ENCODE measurements around the gene COX17.

The COX17 gene

DNA sequence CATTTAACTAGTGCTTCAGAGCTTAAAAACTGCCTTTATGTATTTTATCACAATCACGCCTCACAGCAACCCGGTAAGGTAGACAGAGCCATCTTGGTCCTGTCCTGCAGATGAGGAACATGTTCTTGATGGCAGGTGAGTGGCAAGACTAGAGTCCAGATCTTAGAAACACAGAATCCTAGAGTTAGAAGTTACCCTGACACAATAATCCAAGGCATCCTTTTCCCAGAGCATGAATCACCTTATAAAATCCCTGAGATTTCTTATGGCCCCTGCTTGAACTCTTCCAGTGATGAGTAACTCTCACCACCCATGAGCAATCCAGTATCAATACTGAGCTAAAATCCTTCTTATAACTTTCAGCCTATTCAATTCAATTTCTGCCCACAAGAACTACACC is 33.7 kb downstream of the COX17 start:
- no peak for DNase-seq (ENCODE audit: low read depth)

DNA sequence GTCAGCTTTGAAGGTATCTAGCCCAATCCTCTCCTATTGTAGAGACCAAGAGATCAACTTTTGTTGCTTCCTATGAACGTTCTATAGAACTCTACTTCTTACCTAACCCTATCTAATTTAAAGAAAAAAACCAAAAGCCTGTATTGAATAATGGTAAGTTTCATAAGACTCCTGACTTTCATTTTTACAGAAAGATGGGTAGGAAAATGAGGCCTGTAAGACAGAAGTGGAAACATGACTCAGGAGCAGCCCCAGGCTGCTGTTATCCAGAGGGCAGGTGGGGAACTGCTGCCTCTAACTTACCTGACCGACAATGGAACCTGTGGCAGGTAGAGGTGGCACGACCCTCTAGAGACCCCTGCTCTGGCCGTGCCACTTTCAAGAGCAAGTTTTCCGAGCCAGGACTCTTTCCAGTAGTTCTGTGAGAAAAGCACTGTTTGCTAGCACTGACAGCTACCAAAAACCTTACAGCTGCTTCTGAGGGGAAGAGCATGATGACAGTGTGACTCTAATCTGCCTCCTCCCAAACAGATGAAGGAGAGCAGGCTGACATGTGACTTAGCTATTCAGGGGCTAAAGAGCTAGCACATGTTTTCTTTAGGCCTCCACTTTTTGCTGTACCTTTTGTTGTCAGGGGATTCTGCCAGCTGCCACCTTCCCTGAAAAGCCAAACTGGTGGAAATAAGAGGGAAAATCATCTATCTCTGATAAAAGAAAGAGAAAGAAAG is 34.3 kb downstream of the COX17 start:
- DNase-seq (ENCODE audit: low read depth): no peak

DNA sequence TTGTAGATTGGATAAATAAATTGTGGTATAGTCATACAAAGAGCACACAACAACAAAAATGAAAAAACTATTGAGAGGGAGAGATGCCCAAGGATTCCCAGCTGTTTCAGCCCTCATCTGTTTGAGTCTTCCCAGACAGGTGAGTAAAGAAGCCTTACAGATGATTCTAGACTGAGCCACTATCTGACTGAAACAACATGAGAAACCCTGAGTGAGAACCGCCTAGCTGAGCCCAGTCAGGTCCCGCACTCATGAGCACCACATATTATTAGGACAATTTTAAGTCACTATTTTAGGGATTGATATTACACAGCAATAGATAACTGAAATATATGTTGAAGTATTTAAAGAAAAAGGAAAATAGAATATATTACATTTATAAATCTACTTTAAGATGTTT is 35.8 kb downstream of the COX17 start:
- no peak for DNase-seq (ENCODE audit: low read depth)

DNA sequence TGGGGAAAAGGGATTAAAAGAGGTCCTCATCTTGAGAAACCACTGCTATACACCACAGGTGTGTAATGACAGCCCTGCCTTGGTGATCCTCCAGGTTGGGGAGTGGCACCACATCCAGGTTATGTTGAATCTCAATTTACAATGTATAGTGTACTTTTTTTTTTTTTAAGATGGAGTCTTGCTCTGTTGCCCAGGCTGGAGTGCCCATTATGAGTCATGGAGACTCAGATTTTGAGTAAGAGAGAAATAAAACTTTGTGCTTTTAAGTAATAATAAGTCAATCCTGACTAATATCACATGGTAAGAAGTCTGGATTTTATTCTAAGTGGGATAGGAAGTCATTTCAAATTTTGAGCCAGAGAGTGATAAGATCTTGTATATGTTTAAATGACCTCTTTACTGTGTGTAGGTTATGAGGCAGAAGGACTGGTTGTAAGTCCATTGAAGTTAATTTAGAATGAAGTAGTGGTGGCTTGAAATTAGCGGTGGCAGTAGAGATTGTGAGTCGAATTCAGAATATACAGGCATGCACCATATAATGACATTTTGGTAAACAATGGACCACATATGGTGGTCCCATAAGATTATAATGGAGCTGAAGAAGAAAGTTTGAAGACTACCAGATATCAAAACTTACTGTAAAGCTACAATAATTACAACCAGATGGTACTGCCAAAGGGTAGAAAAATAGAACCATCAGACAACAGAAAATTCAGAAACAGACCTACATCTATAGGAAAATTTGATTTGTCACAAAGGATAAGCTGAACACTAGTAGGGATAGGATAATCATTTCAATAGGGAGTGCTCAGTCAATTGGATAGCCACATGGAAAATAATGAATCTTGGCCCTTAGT is 37.5 kb downstream of the COX17 start:
- no peak for DNase-seq (ENCODE audit: low read depth)

DNA sequence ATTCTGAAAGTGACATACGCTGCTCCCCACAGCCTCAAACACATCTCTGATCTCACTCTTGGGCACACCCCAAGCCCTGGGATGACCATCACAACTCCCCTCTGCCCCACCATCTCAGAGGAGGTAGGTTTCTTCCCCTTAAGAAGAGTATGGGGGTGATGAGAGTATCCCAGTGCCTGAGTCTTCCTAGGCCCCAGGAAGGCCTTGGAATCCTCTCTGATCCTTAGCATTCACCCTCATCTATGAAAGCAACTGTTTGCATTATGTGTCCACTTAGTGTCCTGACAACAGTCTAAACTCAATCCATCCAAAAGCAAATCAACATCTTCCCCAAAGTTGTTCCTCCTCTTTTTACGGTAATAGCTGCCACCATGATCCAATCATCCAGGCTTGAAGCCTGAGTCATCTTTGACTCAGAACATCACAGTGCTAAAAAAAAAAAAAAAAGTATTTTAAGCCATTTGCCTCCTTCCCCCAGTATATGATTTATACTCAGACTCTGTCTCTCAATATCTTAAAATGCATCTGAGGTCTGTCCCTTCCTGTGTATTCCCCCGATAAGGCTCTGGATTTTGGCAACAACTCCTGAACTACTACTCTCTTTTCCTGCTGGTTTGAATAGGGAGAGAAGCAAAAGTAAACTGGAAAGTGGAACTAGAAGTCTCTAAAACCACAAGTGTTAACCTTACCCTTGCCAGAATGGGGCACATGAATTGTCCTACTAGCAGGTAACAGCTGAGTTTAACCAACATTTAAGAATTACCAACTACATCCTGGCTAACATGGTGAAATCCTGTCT is 39.3 kb downstream of the COX17 start:
- DNase-seq (ENCODE audit: low read depth): no peak

DNA sequence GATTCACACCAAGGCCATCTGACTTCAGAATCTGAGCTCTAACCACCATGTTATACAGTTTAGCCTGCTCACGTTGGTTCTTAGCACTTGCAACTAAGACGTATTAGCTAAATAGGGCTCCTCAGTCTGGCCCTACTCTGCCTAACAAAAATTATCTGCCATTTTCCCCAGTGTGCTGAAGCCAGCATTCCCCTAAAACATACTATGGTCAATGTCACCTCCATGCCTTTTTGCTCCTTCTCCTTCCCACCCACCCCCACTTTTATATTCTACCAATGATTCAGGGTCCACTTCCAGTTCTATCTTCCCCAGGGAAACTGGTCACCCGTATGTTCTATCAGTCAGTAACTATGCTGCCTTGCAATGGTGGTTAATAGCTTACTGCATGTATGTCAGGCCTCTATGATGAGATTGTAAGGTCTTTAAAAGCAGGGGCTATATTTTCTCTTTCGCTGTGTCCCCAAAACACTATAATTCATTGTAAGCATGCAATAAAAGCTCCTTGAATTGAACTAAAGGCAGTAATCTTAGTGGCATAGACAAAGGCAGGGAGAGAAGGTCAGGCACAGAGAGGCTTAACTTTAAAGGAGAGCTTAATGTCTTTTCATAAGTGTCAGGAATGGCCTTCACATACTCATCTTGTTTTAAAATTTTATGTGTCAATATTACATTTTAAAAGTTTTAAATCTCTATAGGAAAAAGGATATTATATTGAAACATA is 40.2 kb downstream of the COX17 start:
- DNase-seq (ENCODE audit: low read depth): no peak

DNA sequence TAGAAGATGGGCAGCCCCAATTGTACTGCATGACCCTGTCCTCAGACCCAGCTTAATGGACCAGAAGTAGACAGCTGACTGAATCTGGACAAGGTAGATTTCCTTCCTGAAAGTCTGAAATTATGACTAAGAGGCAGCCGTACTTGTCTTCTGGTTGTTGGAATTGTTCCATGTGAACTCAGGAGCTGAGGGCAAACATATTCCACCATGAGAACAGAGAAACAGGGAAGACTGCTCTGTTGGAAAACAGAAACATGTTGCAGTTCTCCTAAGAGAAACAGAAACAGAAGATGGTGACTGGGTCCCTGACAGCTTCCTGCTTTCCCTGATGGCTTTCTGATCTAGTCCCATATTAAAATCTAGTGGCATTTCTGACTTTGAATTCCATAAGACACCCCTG is 41.0 kb downstream of the COX17 start:
- no peak for DNase-seq (ENCODE audit: low read depth)

DNA sequence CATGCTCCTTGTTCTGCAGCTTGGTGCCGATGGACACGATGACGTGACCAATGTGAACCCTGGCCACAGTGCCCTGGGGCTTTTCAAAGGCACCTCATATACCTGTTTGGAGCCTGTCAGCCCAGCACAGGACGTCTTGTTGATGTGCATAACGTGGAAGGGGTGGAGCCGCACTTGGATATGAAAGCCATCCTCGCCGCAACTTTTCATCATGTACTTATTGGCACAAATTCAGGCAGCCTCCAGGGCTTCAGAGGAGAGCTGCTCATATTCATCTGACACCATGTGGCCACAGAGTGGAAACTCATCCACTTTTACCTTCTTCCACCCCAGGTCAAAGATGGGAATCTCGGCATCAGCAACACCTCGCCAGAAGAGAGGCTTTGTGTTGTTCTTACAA is 41.5 kb downstream of the COX17 start:
- DNase-seq (ENCODE audit: low read depth): no peak

DNA sequence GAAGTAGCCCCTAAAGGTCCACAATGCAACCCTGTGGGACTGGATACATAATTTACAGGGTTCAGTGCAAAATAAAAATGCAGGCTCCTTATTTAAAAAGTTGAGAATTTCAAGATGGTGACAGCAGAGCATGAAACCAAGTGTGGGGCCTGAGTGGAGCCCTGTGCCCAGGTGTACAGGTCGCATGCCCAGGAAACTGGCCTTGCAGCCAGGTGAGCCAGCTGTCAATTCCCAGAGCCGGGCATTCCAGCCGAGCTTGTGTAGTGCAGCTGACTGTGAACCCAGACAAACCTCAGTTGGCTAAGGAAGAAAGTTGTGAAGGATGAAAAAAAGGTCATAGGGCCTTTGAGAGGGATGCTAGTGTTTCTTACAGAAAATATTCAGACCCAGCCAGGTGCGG is 44.4 kb downstream of the COX17 start:
- DNase-seq (ENCODE audit: low read depth): no peak

DNA sequence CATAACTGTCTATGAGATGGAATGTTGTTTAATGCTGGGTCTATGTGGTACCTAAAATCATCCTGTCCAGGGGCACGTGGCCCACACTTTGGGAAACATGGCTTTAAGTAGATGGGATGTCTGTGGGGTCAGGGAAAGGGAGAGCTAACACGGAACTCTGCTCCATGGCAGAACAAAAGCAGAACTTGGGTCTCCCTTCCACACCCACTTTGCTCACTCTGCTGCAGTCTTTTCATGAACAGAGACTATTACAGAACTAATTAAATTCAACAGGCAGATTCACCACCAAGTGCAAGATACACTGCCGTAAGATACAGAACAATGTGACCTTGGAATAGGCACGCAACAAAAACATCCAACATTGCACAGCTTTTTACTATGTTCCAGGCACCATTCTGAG is 45.0 kb downstream of the COX17 start:
- DNase-seq (ENCODE audit: low read depth): no peak

DNA sequence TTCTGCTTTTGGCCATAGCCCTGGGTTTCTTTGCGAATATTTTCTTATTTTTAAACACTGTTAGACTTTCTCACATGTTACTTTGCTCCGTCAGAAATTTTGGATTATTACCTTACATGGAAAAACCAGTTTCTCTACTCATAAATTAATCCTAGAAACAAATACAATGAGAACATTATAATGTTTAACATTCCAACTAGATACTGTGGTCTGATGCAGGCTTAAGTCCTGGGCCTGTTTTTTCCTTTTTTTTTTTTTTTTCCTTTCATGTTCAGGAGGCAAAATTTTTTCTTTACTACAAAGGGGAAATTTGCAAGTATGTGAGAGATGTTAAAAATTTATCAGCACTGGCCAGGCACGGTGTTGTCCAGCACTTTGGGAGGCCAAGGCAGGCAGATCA is 45.7 kb downstream of the COX17 start:
- no peak for DNase-seq (ENCODE audit: low read depth)

DNA sequence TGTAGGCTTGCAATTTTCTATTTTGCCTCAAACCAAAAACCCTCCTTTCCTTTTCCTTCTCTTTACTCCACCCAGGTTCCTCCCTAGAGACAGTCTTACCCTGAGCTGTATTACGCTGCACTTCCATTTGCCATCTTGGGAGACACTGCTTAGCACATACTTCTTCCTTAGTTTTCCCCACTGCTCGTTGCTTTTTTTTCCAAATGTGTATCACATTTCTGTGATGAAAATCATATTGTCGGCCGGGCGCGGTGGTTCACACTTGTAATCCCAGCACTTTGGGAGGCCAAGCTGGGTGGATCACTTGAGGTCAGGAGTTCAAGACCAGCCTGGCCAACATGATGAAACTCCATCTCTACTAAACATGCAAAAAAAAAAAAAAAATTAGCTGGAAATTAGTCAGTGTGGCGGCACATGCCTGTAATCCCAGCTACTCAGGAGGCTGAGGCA is 46.3 kb downstream of the COX17 start:
- DNase-seq (ENCODE audit: low read depth): no peak

DNA sequence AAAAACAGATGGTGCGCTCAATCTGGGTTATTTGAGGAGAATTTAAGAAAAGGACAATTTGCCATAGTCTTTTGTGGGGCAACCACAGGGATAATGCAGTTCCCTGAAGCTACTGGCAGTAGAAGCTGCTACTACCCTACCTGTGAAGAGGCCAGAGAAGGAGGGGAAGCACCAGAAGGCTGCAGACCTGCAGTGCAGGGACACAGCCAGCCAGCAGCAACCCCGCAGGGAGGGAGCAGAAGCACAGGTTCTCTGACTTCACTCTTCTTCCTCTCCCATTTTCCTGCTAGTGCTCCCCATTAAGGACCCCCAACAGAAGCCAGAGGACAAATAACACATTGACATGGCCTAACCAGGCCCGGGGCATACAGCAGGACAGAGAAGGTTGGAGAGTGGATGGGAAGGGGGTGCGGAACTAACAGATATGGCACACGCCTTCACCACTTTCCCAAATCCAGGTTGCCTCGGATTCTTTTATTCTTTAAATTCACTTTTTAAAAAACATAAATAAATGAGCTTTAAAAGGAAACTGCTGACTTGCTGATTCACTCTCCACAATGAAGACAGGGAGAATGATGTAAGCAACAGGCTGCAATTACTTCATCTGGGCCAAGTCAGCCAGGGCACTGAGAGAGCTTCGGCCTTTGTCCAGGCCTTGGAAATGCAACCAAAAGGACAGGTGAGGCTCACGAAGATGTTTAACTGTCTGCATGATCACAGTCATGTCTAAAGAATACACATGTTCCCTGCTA is 46.9 kb downstream of the COX17 start:
- no peak for DNase-seq (ENCODE audit: low read depth)

DNA sequence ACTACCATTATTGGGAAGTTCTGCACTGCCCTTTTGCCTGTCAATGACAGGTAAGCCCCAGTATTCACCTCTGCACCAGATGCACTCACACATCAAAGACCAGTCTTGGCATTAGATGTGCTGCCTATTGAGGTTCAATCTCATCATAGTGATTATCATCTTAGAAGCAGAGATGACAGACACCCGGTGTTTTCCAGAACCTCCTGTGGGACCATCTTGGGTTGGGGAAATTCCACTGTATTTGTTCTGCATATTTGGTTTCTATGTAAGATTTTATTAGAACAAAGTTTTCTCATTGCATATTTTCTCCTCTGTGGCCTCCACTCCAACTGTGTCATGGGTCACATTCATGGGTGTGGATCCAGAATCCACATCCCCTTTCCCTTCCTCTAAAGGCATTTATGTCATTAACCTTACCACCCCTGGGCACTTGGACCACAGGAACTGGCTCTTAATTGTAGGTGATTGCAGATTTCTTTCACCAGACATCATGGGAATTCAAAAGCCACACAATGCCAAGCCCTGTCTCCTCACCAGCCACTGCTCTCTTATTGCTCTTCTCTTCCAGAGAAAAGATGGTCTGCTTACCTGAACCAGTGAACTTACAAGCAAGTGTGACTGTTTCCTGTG is 48.3 kb downstream of the COX17 start:
- DNase-seq (ENCODE audit: low read depth): no peak

DNA sequence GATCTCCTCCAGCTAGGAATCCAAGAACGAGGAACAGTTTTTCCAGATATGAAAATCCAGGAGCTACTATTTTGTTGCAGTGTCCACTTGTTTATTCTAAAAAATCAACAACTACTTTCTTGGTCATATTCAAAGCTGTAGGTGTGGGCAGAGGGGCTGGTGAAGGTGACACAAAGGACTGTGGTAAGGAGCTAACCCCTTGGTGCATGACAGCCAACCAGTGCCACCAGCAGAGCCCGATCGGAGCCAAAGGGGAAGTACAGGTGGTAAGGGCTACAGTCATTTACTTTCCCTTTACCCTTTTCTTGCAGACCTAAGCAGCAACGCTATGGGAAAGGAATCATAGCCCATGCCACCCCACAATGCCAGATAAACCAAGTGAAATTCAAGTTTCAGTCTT is 48.8 kb downstream of the COX17 start:
- no peak for DNase-seq (ENCODE audit: low read depth)

DNA sequence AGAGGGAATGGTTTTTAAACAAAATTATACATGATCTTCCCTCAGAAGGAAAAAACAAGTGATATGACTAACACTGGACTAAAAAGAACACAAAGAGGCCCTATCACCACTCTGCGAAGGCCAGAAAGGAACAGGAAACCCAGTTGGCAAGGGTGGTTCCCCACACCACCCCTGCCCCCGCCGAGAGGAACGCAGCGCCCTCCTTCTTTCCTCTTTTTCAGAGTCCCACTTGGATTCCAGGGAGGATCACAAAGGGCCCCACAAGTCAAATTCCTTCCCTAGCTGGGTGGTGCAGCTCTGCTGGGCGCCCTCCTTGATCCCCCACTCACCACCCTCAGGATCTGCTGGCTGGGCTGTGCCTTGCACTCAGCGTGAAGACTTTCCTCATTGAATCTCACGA is 49.7 kb downstream of the COX17 start:
- DNase-seq (ENCODE audit: low read depth): no peak

DNA sequence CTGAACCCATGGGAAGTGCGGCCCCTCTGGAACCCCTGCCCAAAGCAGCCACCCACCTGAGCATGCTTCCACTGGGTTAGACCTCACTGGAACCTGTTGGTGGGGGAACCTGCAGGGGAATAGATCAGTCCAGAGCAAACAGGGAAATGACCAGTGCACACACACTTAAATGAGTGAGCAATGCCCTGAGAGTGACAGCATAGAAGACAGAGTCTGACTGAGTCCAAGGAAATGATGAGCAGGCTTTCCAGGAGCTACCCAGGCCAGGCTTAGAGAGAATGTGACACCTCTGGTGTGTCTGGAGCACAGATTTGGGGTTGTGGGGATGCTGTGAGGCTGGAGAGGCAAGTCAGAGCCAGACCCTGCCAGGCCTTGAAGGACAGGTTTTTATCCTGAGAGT is 51.0 kb downstream of the COX17 start:
- DNase-seq (ENCODE audit: low read depth): no peak

DNA sequence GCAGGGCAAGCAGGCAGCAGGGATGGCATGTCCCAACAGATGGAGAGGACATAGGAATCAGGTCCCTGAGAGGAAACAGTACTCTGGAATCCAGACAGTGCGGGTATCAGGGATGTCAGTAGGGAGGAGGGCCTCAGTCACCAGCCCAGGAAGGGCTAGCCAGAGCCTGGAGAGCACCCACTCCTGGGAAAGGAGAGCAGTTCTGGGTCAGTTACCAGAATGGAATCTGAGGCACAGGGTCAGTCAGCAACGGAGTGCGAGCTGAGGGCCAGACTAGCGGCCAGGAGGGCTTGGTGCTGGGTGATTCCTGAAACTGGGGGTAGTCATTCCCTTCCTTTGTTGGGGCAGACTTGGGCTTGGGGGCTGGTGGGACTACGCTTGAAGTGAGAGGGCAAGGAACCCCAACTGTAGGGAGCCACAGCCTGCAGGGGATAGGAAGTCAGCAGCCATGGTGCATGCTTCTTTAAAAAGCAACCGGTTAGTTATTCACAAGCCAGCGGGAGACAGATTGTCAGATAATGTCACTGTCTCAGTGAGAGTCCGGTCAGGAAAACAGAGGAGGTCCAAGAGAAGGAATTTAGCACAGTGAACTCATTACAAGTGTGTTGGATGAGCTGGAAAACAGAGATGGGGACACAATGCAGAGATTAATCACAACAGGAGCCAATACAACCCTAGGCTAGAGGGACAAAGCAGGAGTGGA is 51.6 kb downstream of the COX17 start:
- DNase-seq (ENCODE audit: low read depth): no peak

DNA sequence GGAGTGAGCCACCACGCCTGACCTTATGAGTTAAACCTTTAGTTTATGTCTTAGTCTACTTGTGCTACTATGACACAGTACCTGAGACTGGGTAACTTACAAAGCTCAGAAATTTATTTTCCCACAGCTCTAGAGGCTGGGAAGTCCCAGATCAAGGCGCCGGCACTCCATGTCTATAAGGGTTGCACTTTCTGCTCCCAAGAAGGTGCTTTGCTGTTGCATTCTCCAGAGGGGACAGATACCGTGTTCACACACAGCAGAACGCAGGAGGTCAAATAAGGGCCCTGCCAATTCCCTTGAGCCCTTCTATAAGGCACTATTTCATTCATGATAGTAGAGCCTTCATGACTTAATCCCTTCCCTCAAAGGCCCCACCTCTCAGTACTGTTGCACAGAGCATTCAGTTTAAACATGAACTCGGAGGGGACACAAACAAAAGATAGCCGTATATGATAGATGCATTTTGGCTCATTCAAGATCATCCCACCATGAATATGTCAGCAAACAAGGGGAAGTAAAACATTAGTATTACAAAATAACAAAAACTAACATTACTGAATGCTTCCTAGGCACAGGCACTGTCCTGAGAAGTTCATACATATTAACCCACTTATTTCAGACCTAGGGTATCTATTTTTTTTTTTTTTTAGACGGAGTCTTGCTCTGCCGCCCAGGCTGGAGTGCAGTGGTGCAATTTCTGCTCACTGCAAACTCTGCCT is 53.0 kb downstream of the COX17 start:
- DNase-seq (ENCODE audit: low read depth): no peak

DNA sequence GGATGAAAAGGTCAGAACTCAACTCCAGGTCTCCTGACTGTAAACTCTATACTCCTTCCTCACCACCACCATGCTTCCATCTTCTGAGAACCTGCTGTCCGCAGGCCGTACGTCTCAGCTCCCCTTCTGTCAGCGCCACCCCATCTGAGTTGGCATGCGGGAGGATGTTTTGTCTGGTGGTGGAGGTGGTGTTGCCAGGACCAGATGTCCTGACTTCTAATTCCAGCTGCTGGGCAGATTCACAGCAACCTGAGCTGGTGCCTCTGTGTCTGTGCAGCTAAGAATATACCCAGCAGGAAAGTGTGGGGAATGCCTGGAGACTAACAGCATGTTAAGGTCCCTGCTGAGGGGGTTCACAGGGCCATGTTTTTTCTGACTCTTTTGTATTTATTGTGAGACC is 56.3 kb downstream of the COX17 start:
- DNase-seq (ENCODE audit: low read depth): no peak
